HuH-7.5 (cell line): ENCODE data around the gene HNRNPA2B1.
A peak's percentile ranks its signal among the peaks of the same experiment; 100 is the strongest.

Source experiments
- DNase-seq: peaks from one replicate; pipeline ENCODE4 v3.0.0; 2011; ENCODE audit warnings: low spot score

The HNRNPA2B1 gene

GRCh38 chr7:26200444-26201246, at the start of gene HNRNPA2B1:
TSS of gene HNRNPA2B1 (minus strand) at chr7:26200746. CDS start at chr7:26200577, 169 bp downstream.
- peak; percentile 74 for DNase-seq

- no peak for DNase-seq
Observed at GRCh38 chr7:26250239-26250638, 49.7 kb upstream of the HNRNPA2B1 start.

- no peak for DNase-seq
Observed at GRCh38 chr7:26245150-26245549, 44.6 kb upstream of the HNRNPA2B1 start.

- DNase-seq, result no peak
Observed at GRCh38 chr7:26238032-26238431, 37.5 kb upstream of the HNRNPA2B1 start.

- no peak for DNase-seq
Observed at GRCh38 chr7:26237035-26237807, 36.7 kb upstream of the HNRNPA2B1 start.

- no peak for DNase-seq
Observed at GRCh38 chr7:26233902-26234511, 33.5 kb upstream of the HNRNPA2B1 start.

- no peak for DNase-seq
Observed at GRCh38 chr7:26227987-26228386, 27.4 kb upstream of the HNRNPA2B1 start.

GRCh38 chr7:26224359-26224758, 23.8 kb upstream of the HNRNPA2B1 start:
- DNase-seq, result no peak

GRCh38 chr7:26216049-26216448, 15.5 kb upstream of the HNRNPA2B1 start:
- DNase-seq, result no peak

- DNase-seq, result no peak
Observed at GRCh38 chr7:26213807-26214515, 13.4 kb upstream of the HNRNPA2B1 start.

GRCh38 chr7:26212921-26213718, 12.6 kb upstream of the HNRNPA2B1 start:
- no peak for DNase-seq

GRCh38 chr7:26208040-26208439, 7.5 kb upstream of the HNRNPA2B1 start:
- DNase-seq, result no peak

- DNase-seq, result no peak
Observed at GRCh38 chr7:26203016-26203415, 2.5 kb upstream of the HNRNPA2B1 start.

- peak; percentile 45 for DNase-seq
Observed at GRCh38 chr7:26202019-26202990, 1.8 kb upstream of the HNRNPA2B1 start.

- DNase-seq, result peak; percentile 77
Observed at GRCh38 chr7:26201247-26202018, 887 bp upstream of the HNRNPA2B1 start, which contains the start of gene CBX3. TSS of gene CBX3 (plus strand) at chr7:26201745. CDS start at chr7:26202999, 1,254 bp downstream.

- DNase-seq, result no peak
Observed at GRCh38 chr7:26200038-26200443, 505 bp downstream of the HNRNPA2B1 start.

GRCh38 chr7:26199301-26200037, 1.1 kb downstream of the HNRNPA2B1 start:
- DNase-seq, result no peak

GRCh38 chr7:26198781-26199169, 1.8 kb downstream of the HNRNPA2B1 start:
- DNase-seq, result no peak
